NT2/D1 (cell line): Measurements from ENCODE around the gene YKT6.
"Not testable (repeated sequence)": the region's sequence is repeated elsewhere in the genome, so short reads cannot be mapped to it uniquely, and the experiment has no call there.

Source experiments
- DNase-seq: peaks from one replicate; pipeline ENCODE4 v3.0.0-alpha.2; 2011; ENCODE audit warnings: low read depth, low spot score
- H3K27me3 ChIP-seq: 2 replicates; pipeline ENCODE4 v1.6.0; 2011; ENCODE audit warnings: mild to moderate bottlenecking; ENCODE audit not compliant: insufficient read length, insufficient read depth
- H3K36me3 ChIP-seq: 2 replicates; pipeline ENCODE4 v1.6.1; 2011; ENCODE audit warnings: mild to moderate bottlenecking, low read length, mixed read lengths; ENCODE audit not compliant: insufficient read depth, insufficient read length
- H3K4me1 ChIP-seq: 2 replicates; pipeline ENCODE4 v1.5.1; 2011; ENCODE audit not compliant: insufficient read depth, insufficient read length
- H3K4me3 ChIP-seq: 2 replicates; pipeline ENCODE4 v1.5.1; 2011; ENCODE audit warnings: low read depth; ENCODE audit not compliant: insufficient read length
- H3K9ac ChIP-seq: 2 replicates; pipeline ENCODE4 v1.6.0; 2011; ENCODE audit warnings: low read depth; ENCODE audit not compliant: insufficient read length
- H3K9me3 ChIP-seq: 2 replicates; pipeline ENCODE4 v1.5.1; 2011; ENCODE audit warnings: mild to moderate bottlenecking, low read length; ENCODE audit not compliant: insufficient read depth
- SUZ12 ChIP-seq: IDR thresholded peaks from 2 replicates; pipeline ENCODE4 v1.6.1; 2011; ENCODE audit not compliant: insufficient read length, insufficient read depth; ENCODE audit errors: extremely low read depth
- YY1 ChIP-seq: IDR thresholded peaks from 2 replicates; pipeline ENCODE4 v1.6.1; 2011; ENCODE audit not compliant: insufficient read length, insufficient read depth
- ZNF274 ChIP-seq: IDR thresholded peaks from 2 replicates; pipeline ENCODE4 v1.6.1; 2011; ENCODE audit warnings: mild to moderate bottlenecking, low read depth, low read length

Gene YKT6

GRCh38 chr7:44162179-44162578 lies 38.6 kb upstream of the YKT6 start:
- Histone ChIP-seq H3K9me3 (no peaks in the 10 kb centered on the region), H3K4me1 (peaks cover 20% of the 10 kb centered on the region), H3K27me3 (no peaks in the 10 kb centered on the region), H3K4me3 (no peak overlapping the region), H3K36me3 (no peaks in the 10 kb centered on the region), H3K9ac (no peak overlapping the region)
- TF ChIP-seq SUZ12 (no peak), ZNF274 (no peak)
- no peak for DNase-seq

DNA sequence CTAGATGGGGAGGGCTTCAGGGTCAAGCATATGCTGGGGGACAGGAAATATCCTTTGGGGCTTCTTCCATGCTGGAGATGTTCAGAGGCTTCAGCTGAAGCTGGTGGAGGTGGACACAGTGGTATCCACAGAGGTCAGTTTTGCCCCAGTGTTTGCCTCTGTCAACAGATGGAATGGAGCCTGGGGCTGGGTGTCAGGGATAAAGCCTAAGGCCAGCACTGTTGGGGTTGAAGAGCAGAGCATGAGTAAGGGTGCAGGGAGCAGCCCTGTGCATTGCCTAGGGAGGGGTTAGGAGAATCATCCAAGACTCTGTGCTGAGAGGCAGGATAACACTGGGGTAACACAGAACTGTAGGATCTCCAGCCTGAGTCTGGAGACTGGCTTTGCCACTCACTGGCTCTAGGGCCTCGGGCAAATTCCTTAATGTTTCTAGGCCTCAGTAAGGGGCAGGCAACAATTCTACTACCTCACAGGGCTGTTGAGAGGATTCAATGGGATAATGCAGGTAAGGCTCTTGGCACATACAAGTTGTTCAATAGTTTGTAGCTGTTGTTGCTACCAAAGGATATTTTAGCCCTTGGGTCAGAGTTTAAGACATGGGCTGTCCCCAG lies 37.9 kb upstream of the YKT6 start:
- Histone ChIP-seq H3K9ac (no peak overlapping the region), H3K27me3 (no peaks in the 10 kb centered on the region), H3K4me1 (peaks cover 14% of the 10 kb centered on the region), H3K36me3 (no peaks in the 10 kb centered on the region), H3K4me3 (no peak overlapping the region), H3K9me3 (no peaks in the 10 kb centered on the region)
- DNase-seq, result no peak
- no peak for TF ChIP-seq ZNF274
- no peak for TF ChIP-seq YY1
- TF ChIP-seq SUZ12, result no peak

DNA sequence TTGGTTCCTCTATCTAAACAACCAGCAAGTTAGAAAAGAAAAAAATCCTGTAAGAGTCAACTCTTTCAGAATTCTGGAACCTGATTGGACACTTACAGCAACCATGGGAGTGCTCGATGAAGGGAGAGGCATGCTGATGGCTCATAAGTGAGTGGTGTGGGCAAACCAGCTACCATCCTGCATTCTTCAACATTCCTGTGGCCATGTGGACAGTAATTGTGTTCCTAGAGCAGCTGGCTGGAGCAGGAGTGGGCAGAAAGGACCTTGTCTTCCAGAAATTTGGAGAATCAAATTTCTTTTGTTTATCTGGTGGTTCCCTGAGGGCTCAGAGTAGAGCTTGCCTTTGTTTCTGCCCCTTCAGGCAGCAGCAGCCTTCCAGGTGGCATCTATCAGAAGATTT lies 37.2 kb upstream of the YKT6 start:
- Histone ChIP-seq H3K4me1 (peaks cover 10% of the 10 kb centered on the region), H3K27me3 (no peaks in the 10 kb centered on the region), H3K9ac (no peak overlapping the region), H3K9me3 (no peaks in the 10 kb centered on the region), H3K4me3 (no peak overlapping the region), H3K36me3 (no peaks in the 10 kb centered on the region)
- no peak for DNase-seq
- TF ChIP-seq ZNF274, result no peak
- no peak for TF ChIP-seq YY1
- TF ChIP-seq SUZ12, result no peak

- no peak for DNase-seq
- H3K4me3 ChIP-seq, result no peak overlapping the region
- H3K4me1 ChIP-seq, result peaks cover 4% of the 10 kb centered on the region
- H3K36me3 ChIP-seq, result no peaks in the 10 kb centered on the region
- TF ChIP-seq SUZ12 (no peak), YY1 (no peak)
- H3K9me3 ChIP-seq, result no peaks in the 10 kb centered on the region
- H3K27me3 ChIP-seq, result no peaks in the 10 kb centered on the region
- H3K9ac ChIP-seq, result no peak overlapping the region
Observed at GRCh38 chr7:44167920-44168319, 32.9 kb upstream of the YKT6 start.

GRCh38 chr7:44171901-44172300 lies 28.9 kb upstream of the YKT6 start:
- H3K27me3 ChIP-seq, DNase-seq, H3K9me3 ChIP-seq, H3K9ac ChIP-seq, H3K4me3 ChIP-seq, H3K36me3 ChIP-seq, H3K4me1 ChIP-seq: not testable (repeated sequence)

DNA sequence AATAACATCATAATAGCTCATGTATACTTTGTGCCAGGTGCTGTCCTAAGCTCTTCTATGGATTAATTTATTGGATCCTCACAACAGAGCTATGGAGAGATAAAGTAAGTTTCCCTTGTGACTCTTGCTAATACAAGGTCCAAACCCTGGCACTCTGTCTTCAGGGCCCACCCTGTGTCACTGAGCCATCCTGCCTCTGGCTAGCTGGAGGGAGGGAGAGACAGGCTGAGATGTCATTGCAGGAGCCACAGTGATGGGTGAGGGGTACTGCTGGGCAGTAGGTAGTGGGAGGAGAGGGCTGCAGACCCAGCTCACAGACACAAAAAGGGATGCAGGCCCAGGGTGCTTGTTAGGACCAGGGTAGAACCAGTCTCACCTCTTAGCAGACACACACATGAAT lies 28.4 kb upstream of the YKT6 start:
- Histone ChIP-seq H3K9me3 (no peaks in the 10 kb centered on the region), H3K9ac (no peak overlapping the region), H3K36me3 (no peaks in the 10 kb centered on the region), H3K27me3 (peaks cover 5% of the 10 kb centered on the region), H3K4me1 (peaks cover 5% of the 10 kb centered on the region), H3K4me3 (no peak overlapping the region)
- no peak for DNase-seq
- TF ChIP-seq YY1 (no peak), ZNF274 (no peak), SUZ12 (no peak)

DNA sequence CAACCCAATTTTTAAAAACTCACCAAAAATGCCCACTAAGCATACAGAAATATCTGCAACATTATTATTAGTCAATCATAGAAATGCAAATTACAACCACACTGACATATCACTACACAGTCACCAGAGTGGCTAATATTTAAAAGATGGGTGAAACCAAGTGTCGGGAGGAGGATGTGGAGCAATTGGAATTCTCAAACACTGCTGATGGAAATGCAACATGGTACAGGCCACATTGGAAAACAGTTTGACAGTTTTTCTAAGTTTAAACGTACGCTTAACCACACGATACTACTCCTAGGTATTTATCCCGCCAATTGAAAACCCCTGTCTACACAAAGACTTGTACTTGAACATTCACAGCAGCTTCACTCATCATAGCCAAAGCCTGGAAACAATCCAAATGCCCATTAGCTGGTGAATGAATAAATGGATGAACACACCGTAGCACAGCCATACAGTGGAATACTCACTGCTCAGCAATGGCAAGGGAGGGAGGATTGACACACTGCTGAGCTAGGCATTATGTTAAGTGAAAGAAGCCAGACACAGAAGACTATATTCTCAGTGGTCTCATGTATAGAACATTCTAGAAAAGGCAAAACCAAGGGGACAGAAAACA lies 27.9 kb upstream of the YKT6 start:
- TF ChIP-seq SUZ12 (no peak), ZNF274 (no peak), YY1 (no peak)
- H3K9ac ChIP-seq, result no peak overlapping the region
- no peak for DNase-seq
- H3K4me3 ChIP-seq, result no peak overlapping the region
- H3K27me3 ChIP-seq, result peaks cover 5% of the 10 kb centered on the region
- H3K9me3 ChIP-seq, result no peaks in the 10 kb centered on the region
- H3K36me3 ChIP-seq, result no peaks in the 10 kb centered on the region
- H3K4me1 ChIP-seq, result peaks cover 6% of the 10 kb centered on the region
